Caco-2 (cell line): ENCODE results near the gene MYO9B. TPM values are rescaled to one million over a fixed set of nuclear protein-coding genes. Genes with fewer than 3 reads are reported as not detected.

ENCODE experiments used
- BruUV-seq: library from RNA; stranded (reverse); fragments of 400-500 nt; replicated peaks from 2 replicates; lab custom pipeline; 2021; lab: Mats Ljungman, UMichigan
- CTCF ChIA-PET: fragments of 300-600 bp; sonication (Branson Sonifier 250); formaldehyde crosslinking; loops from one replicate; lab custom pipeline; 2022; ENCODE audit warnings: antibody characterized with exemption; lab: Charles Lee
- POLR2A ChIA-PET: fragments of 300-600 bp; sonication (Branson Sonifier 250); formaldehyde crosslinking; loops from one replicate; lab custom pipeline; 2022; ENCODE audit warnings: antibody characterized with exemption; lab: Charles Lee
- DNase-seq, 2 experiments: peaks; one replicate each; pipeline versions ENCODE4 v3.0.0 to v3.0.0-alpha.2; 2020 to 2022
- H3K27me3 ChIP-seq: replicated peaks from 2 replicates; pipeline ENCODE4 v1.6.0; 2011; ENCODE audit warnings: low read length; ENCODE audit not compliant: control insufficient read depth, insufficient read depth
- H3K36me3 ChIP-seq: 2 replicates; pipeline ENCODE4 v1.5.1; 2011; ENCODE audit warnings: low read length; ENCODE audit not compliant: control insufficient read depth, insufficient read depth
- H3K4me1 ChIP-seq: fragments of 250-450 bp; sonication (Bioruptor Pico); 2 replicates; pipeline ENCODE4 v1.5.1; 2020; ENCODE audit warnings: mild to moderate bottlenecking
- H3K4me3 ChIP-seq: 2 replicates; pipeline ENCODE4 v1.5.1; 2011; ENCODE audit warnings: low read depth, mild to moderate bottlenecking, control low read depth, low read length
- H3K9me3 ChIP-seq: fragments of 250-450 bp; sonication (Bioruptor Pico); 2 replicates; pipeline ENCODE4 v1.5.1; 2020; ENCODE audit warnings: mild to moderate bottlenecking, moderate library complexity
- H3K27ac Mint-ChIP-seq: one replicate; pipeline ENCODE4 v1.8.0; 2022; ENCODE audit warnings: mixed read lengths; ENCODE audit not compliant: unreplicated experiment
- H3K27me3 Mint-ChIP-seq: one replicate; pipeline ENCODE4 v1.8.0; 2022; ENCODE audit warnings: mixed read lengths; ENCODE audit not compliant: insufficient read depth, unreplicated experiment
- H3K36me3 Mint-ChIP-seq: one replicate; pipeline ENCODE4 v1.8.0; 2022; ENCODE audit warnings: mild to moderate bottlenecking, mixed read lengths; ENCODE audit not compliant: insufficient read depth, unreplicated experiment
- H3K4me1 Mint-ChIP-seq: one replicate; pipeline ENCODE4 v1.8.0; 2022; ENCODE audit warnings: low read depth, mixed read lengths; ENCODE audit not compliant: unreplicated experiment
- H3K4me3 Mint-ChIP-seq: one replicate; pipeline ENCODE4 v1.8.0; 2022; ENCODE audit warnings: mild to moderate bottlenecking, moderate library complexity, mixed read lengths; ENCODE audit not compliant: unreplicated experiment
- H3K9me3 Mint-ChIP-seq: one replicate; pipeline ENCODE4 v1.8.0; 2022; ENCODE audit warnings: mixed read lengths; ENCODE audit not compliant: unreplicated experiment
- intact Hi-C: fragments of 100-400 bp; cut with micrococcal nuclease; formaldehyde crosslinking; loops from one replicate; pipeline ENCODE4 v1.10.0; 2022; ENCODE audit not compliant: unreplicated experiment
- total RNA-seq: library from RNA; stranded (reverse); gene quantifications from 2 replicates; pipeline ENCODE4 v1.2.3, GENCODE V29; 2022
- TF ChIP-seq, protein P1 (sequence below), 2 experiments: fragments of 200-600 bp in 1 of 2; IDR thresholded peaks; 1 replicate in 1 of 2; 2 replicates in 1 of 2; pipeline versions ENCODE4 v1.5.1 to v1.8.0; 2011 to 2022; ENCODE audit warnings: antibody characterized with exemption in 1 of 2, control low read depth in 1 of 2, inconsistent platforms in 1 of 2, low read depth in 1 of 2, low read length in 1 of 2, mild to moderate bottlenecking in 1 of 2, moderate library complexity in 1 of 2; ENCODE audit not compliant: insufficient read depth in 1 of 2, severe bottlenecking in 1 of 2, unreplicated experiment in 1 of 2

MYO9B gene
- total RNA-seq, 1 experiment from 2014 or later: 47.6 TPM

DNA sequence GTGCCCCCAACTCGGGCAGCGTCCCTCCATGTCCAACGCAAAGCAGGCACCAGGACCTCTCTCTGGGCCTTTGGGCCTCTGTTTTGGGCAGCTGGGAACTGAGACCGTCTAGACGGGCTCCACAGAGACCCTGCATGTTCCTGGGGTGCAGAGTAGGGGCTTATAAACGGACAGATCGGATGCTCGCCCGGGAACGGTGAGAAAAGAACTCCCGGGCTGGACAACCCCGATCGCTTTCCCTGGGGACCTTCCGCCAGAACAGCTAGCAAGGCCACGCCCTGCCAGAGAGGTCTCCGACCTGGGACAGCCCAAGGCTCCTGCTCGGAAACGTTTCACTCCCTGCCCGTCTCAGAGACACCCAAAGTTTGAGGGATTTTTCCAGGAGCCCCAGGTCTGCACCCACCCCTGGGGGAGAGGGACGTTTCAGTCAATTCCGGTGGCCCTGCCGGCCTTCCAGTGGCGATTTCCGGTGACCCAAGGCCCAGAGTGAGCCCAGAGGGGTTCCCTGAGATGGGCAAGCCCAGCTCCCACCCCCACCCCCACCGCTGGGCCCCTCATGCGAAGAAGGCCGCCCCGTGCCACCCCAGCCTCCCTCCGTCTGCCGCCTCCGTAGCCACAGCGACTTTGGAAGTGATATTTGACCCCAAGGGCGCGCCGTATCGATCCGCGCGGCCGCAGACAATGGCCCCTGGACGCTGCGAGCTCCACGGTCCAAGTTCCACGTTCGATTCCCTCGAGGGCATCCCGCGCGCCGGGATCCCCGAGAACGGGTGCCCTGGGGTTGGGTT is 168.4 kb downstream of the MYO9B start:
- intact Hi-C loops: no loop called here
- H3K27ac Mint-ChIP-seq: peak overlapping the region; percentile 87
- Histone ChIP-seq H3K9me3 (no peaks in the 10 kb centered on the region), H3K4me1 (peaks cover 64% of the 10 kb centered on the region), H3K36me3 (no peaks in the 10 kb centered on the region), H3K27me3 (no peaks in the 10 kb centered on the region), H3K4me3 (peak overlapping the region; percentile 78)
- POLR2A ChIA-PET: interaction anchor here (0.5 to 1.9 kb wide), 2 partner anchors 15 to 18 kb away, joined by 3 to 5 read pairs; partner anchors contain the start of gene OCEL1
- TSS peak; percentile 21 for BruUV-seq
- TF ChIP-seq, protein P1, sequence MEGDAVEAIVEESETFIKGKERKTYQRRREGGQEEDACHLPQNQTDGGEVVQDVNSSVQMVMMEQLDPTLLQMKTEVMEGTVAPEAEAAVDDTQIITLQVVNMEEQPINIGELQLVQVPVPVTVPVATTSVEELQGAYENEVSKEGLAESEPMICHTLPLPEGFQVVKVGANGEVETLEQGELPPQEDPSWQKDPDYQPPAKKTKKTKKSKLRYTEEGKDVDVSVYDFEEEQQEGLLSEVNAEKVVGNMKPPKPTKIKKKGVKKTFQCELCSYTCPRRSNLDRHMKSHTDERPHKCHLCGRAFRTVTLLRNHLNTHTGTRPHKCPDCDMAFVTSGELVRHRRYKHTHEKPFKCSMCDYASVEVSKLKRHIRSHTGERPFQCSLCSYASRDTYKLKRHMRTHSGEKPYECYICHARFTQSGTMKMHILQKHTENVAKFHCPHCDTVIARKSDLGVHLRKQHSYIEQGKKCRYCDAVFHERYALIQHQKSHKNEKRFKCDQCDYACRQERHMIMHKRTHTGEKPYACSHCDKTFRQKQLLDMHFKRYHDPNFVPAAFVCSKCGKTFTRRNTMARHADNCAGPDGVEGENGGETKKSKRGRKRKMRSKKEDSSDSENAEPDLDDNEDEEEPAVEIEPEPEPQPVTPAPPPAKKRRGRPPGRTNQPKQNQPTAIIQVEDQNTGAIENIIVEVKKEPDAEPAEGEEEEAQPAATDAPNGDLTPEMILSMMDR (IDR thresholded peaks at IDR 0.05; ENCODE audit: insufficient read depth in 1 of 2, low read depth in 1 of 2, low read length in 1 of 2, severe bottlenecking in 1 of 2, unreplicated experiment in 1 of 2): no peak
- H3K4me3 Mint-ChIP-seq: peak overlapping the region; percentile 94
- H3K9me3 Mint-ChIP-seq: no peaks in the 10 kb centered on the region
- peaks cover 33% of the 10 kb centered on the region for H3K4me1 Mint-ChIP-seq
- CTCF ChIA-PET: interaction anchor here (1.1 kb wide), 1 partner anchor 17 kb away, joined by 3 read pairs; no protein-coding TSS in a partner anchor
- DNase-seq: peak in 1 of 2 experiments; percentile 72
- H3K36me3 Mint-ChIP-seq: peaks cover 64% of the 10 kb centered on the region
- no peaks in the 10 kb centered on the region for H3K27me3 Mint-ChIP-seq

DNA sequence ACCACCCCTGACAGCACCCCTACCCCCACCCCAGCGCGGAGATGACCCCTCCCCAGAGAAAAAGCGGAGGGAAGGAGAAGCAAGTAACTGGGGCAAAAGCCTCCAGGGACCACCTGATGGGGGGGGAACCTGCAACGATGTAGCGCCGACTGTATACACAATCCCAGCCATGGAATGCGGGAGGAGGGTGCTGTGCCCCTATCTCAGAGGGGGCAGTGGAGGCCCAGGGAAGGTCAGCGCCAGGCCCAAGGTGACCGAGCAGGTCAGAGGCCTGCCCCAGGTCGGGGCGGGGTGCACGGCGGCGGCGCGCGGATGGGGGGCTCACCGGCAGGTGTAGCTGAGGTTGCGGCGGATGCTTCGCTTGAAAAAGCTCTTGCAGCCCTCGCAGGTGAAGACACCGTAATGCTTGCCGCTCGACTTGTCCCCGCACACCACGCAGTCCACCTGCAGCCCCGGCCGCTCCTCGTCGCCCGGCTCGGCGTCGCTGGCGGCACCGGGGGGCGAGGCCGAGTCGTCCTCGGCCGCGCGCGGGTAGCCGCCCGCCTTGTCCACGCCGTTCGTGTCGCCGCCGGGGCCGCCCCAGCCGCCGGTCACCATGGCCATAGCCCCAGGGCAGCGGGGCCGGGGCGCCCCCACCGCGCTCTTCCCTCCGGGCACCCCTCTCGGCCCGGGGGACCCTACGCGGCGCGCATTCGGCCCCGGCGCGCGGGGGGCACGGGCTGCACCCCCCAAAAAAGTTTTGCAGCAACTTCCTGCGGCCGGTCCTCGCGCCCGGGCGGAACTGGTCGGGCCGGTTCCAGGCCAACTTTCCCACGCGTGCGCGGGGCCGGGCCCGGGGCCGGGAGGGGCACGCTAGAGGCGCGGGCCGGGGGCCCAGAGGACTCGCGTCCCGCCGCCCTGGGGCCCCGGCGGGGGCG is 169.3 kb downstream of the MYO9B start:
- no peaks in the 10 kb centered on the region for H3K9me3 ChIP-seq
- intact Hi-C loops: loop anchor here (5.0 kb wide), 1 partner anchor 37 kb away; the partner anchor contains the start of gene ANKLE1
- no peaks in the 10 kb centered on the region for H3K27me3 ChIP-seq
- DNase-seq: peak in 1 of 2 experiments; percentile 61
- CTCF ChIA-PET: no interaction called here
- peaks cover 60% of the 10 kb centered on the region for H3K36me3 Mint-ChIP-seq
- peaks cover 69% of the 10 kb centered on the region for H3K4me1 ChIP-seq
- TF ChIP-seq, protein P1 (IDR thresholded peaks at IDR 0.05; ENCODE audit: insufficient read depth in 1 of 2, low read depth in 1 of 2, low read length in 1 of 2, severe bottlenecking in 1 of 2, unreplicated experiment in 1 of 2): no peak
- peaks cover 36% of the 10 kb centered on the region for H3K4me1 Mint-ChIP-seq
- H3K27me3 Mint-ChIP-seq: no peaks in the 10 kb centered on the region
- no peaks in the 10 kb centered on the region for H3K36me3 ChIP-seq
- H3K4me3 Mint-ChIP-seq: peak overlapping the region; percentile 94
- peak overlapping the region; percentile 78 for H3K4me3 ChIP-seq
- POLR2A ChIA-PET: interaction anchor here (1.9 kb wide), 1 partner anchor 19 kb away, joined by 5 read pairs; the partner anchor contains the start of gene OCEL1
- peak overlapping the region; percentile 87 for H3K27ac Mint-ChIP-seq
- BruUV-seq: no TSS peak
- H3K9me3 Mint-ChIP-seq: no peaks in the 10 kb centered on the region
